Right lobe of liver (tissue), 4 donors: ENCODE results near the gene ZPLD1.

Experiments
- CTCF ChIP-seq, 4 donors: fragments of 200-600 bp in 3 of 4; fragments of 450-650 bp in 1 of 4; IDR thresholded peaks; one replicate each; pipeline versions ENCODE4 v1.5.1 to v1.8.0; 2016 to 2022; ENCODE audit warnings: antibody characterized with exemption in 4 of 4, mild to moderate bottlenecking in 2 of 4
- POLR2A ChIP-seq: fragments of 450-650 bp; IDR thresholded peaks from one replicate; pipeline ENCODE4 v1.6.1; 2017; ENCODE audit warnings: antibody characterized with exemption, mild to moderate bottlenecking
- donor health status: DM: no; HTN: no; CAD: no.
- donor health status: DM: no; HTN: no; CAD: no.
- donor health status: DM: no; HTN: yes; CAD: no.

DNA sequence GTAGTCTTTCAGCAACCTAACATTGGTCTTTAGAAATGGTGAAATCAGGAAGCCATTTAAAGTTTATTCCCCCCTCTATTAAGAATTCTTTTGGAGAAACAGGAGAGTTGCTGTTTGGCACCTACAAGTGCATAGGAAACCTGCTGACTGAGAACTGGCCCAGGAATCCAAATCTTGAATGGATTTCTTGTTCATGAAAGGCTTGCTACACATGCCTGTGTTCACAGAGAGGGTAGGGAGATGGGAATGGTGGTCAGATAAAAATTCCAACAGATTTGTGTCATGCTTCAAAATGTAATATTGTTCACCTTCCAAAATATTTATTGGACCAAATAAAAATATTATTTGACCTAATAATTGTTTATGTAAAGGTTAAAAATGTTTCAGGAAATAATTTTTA is 24.2 kb upstream of the ZPLD1 start:
- no peak for TF ChIP-seq CTCF (IDR thresholded peaks at IDR 0.05)
- TF ChIP-seq POLR2A, result no peak
